SK-N-SH (cell line): ENCODE measurements around the gene LRP4. TPM values are rescaled to one million over a fixed set of nuclear protein-coding genes. Genes with fewer than 3 reads are reported as not detected.
A peak's percentile ranks its signal among the peaks of the same experiment; 100 is the strongest.

Source experiments
- CTCF ChIA-PET: fragments of 300-600, 350-600 bp; formaldehyde crosslinking; extraction: SDS; loops from one replicate; lab custom pipeline; 2021; lab: Yijun Ruan, JAX
- POLR2A ChIA-PET: fragments of 350-600 bp; sonication (Branson Sonifier 250); formaldehyde crosslinking; extraction: SDS; loops from one replicate; lab custom pipeline; 2020; ENCODE audit warnings: antibody characterized with exemption, inconsistent platforms; lab: Yijun Ruan, JAX
- DNase-seq: peaks from one replicate; pipeline ENCODE4 v3.0.0; 2012
- H2AFZ ChIP-seq: fragments of 200-600 bp; sonication (generic); 2 replicates; pipeline ENCODE4 v1.8.1; 2016; ENCODE audit warnings: antibody characterized with exemption, mild to moderate bottlenecking, low read depth
- H3F3A ChIP-seq: fragments of 200-600 bp; sonication (generic); replicated peaks from 2 replicates; pipeline ENCODE3; 2016; ENCODE audit warnings: antibody characterized with exemption, mild to moderate bottlenecking; ENCODE audit not compliant: insufficient read depth
- H3K27ac ChIP-seq, 2 experiments: fragments of 200-500 bp in 1 of 2; fragments of 200-600 bp in 1 of 2; sonication (Bioruptor generic) in 1 of 2; sonication (generic), shearing (Covaris generic) in 1 of 2; 2 replicates each; pipeline versions ENCODE4 v1.5.1 to v1.6.1; 2014 to 2016; ENCODE audit warnings: low read depth in 2 of 2, inconsistent platforms in 1 of 2, low read length in 1 of 2, mild to moderate bottlenecking in 1 of 2, mixed read lengths in 1 of 2
- H3K27me3 ChIP-seq: fragments of 200-600 bp; sonication (generic), shearing (Covaris generic); 2 replicates; pipeline ENCODE4 v1.6.1; 2016; ENCODE audit warnings: mixed run types; ENCODE audit not compliant: insufficient read depth
- H3K36me3 ChIP-seq, 2 experiments: fragments of 200-500 bp in 1 of 2; fragments of 200-600 bp in 1 of 2; sonication (Bioruptor generic) in 1 of 2; sonication (generic) in 1 of 2; replicated peaks in 1 of 2; 2 replicates each; pipeline versions ENCODE3 to v1.5.1; 2014 to 2016; ENCODE audit warnings: low read length in 1 of 2, mild to moderate bottlenecking in 1 of 2; ENCODE audit not compliant: insufficient read depth in 2 of 2, control insufficient read depth in 1 of 2
- H3K4me1 ChIP-seq, 2 experiments: fragments of 200-500 bp in 1 of 2; fragments of 200-600 bp in 1 of 2; sonication (Bioruptor generic) in 1 of 2; sonication (generic), shearing (Covaris generic) in 1 of 2; 2 replicates each; pipeline versions ENCODE4 v1.5.1 to v1.6.1; 2014 to 2016; ENCODE audit warnings: low read depth in 1 of 2, low read length in 1 of 2, mixed run types in 1 of 2; ENCODE audit not compliant: insufficient read depth in 2 of 2, control insufficient read depth in 1 of 2
- H3K4me2 ChIP-seq: fragments of 200-600 bp; sonication (generic), shearing (Covaris generic); 2 replicates; pipeline ENCODE4 v1.6.1; 2017; ENCODE audit warnings: mixed run types
- H3K4me3 ChIP-seq, 2 experiments: fragments of 200-500 bp in 1 of 2; fragments of 200-600 bp in 1 of 2; sonication (Bioruptor generic) in 1 of 2; sonication (generic), shearing (Covaris generic) in 1 of 2; 2 replicates each; pipeline versions ENCODE4 v1.5.1 to v1.8.1; 2014 to 2016; ENCODE audit warnings: low read depth in 2 of 2, inconsistent platforms in 1 of 2, low read length in 1 of 2, mild to moderate bottlenecking in 1 of 2, mixed read lengths in 1 of 2, moderate library complexity in 1 of 2
- H3K79me2 ChIP-seq: fragments of 200-600 bp; sonication (generic); 2 replicates; pipeline ENCODE4 v1.8.1; 2017; ENCODE audit warnings: mild to moderate bottlenecking; ENCODE audit not compliant: insufficient read depth
- H3K9ac ChIP-seq: fragments of 200-600 bp; sonication (generic); 2 replicates; pipeline ENCODE4 v1.6.1; 2017; ENCODE audit warnings: mixed run types
- H3K9me2 ChIP-seq: fragments of 200-600 bp; sonication (generic); 2 replicates; pipeline ENCODE4 v1.6.1; 2017; ENCODE audit warnings: mixed run types
- H3K9me3 ChIP-seq: fragments of 200-600 bp; sonication (generic); 2 replicates; pipeline ENCODE4 v1.6.1; 2017; ENCODE audit warnings: mixed run types, mild to moderate bottlenecking, moderate library complexity
- H4K20me1 ChIP-seq: fragments of 200-600 bp; sonication (generic); 2 replicates; pipeline ENCODE4 v1.6.1; 2017; ENCODE audit warnings: mild to moderate bottlenecking, mixed run types; ENCODE audit not compliant: insufficient read depth
- CTCF ChIP-seq: fragments of 200-600 bp; sonication (generic); IDR thresholded peaks from 2 replicates; pipeline ENCODE4 v1.6.1; 2017; ENCODE audit warnings: antibody characterized with exemption, mild to moderate bottlenecking, moderate library complexity
- ELF1 ChIP-seq: IDR thresholded peaks from 2 replicates; pipeline ENCODE4 v1.4.0; 2012
- FOXJ3 ChIP-seq: sonication (generic); formaldehyde crosslinking; IDR thresholded peaks from 2 replicates; pipeline ENCODE4 v1.5.1; 2020; ENCODE audit warnings: mild to moderate bottlenecking, missing genetic modification reagents
- IRF3 ChIP-seq: fragments of 150-350 bp; IDR thresholded peaks from 2 replicates; pipeline ENCODE4 v1.6.1; 2016; ENCODE audit warnings: mild to moderate bottlenecking, low read depth, low read length
- JUND ChIP-seq: IDR thresholded peaks from 2 replicates; pipeline ENCODE4 v1.4.0; 2012
- MAX ChIP-seq: IDR thresholded peaks from 2 replicates; pipeline ENCODE4 v1.4.0; 2012; ENCODE audit warnings: low read depth
- MXI1 ChIP-seq: IDR thresholded peaks from 2 replicates; pipeline ENCODE4 v1.6.1; 2012; ENCODE audit warnings: mild to moderate bottlenecking, low read depth, low read length, improper control_type of control experiment
- NFIC ChIP-seq: IDR thresholded peaks from 2 replicates; pipeline ENCODE4 v1.4.0; 2012; ENCODE audit warnings: borderline replicate concordance
- PBX3 ChIP-seq: IDR thresholded peaks from 2 replicates; pipeline ENCODE4; 2012
- POLR2AphosphoS5 ChIP-seq: IDR thresholded peaks from 2 replicates; pipeline ENCODE4 v1.6.1; 2012; ENCODE audit warnings: low read depth, low read length
- RAD21 ChIP-seq: IDR thresholded peaks from 2 replicates; pipeline ENCODE4 v1.6.1; 2012; ENCODE audit warnings: mild to moderate bottlenecking, low read length
- RCOR1 ChIP-seq: fragments of 150-350 bp; IDR thresholded peaks from 2 replicates; pipeline ENCODE4 v1.6.1; 2017; ENCODE audit warnings: antibody characterized with exemption, low read length
- RXRA ChIP-seq: IDR thresholded peaks from 2 replicates; pipeline ENCODE4 v1.4.0; 2012; ENCODE audit warnings: low read depth, mild to moderate bottlenecking, borderline replicate concordance
- SIN3A ChIP-seq: IDR thresholded peaks from 2 replicates; pipeline ENCODE4 v1.6.1; 2012; ENCODE audit warnings: low read depth, mild to moderate bottlenecking, low read length, moderate library complexity, borderline replicate concordance
- SMC3 ChIP-seq: IDR thresholded peaks from 2 replicates; pipeline ENCODE4 v1.6.1; 2012; ENCODE audit warnings: low read depth, low read length, improper control_type of control experiment
- TAF1 ChIP-seq: IDR thresholded peaks from 2 replicates; pipeline ENCODE4 v1.6.1; 2012; ENCODE audit warnings: low read depth, mild to moderate bottlenecking, low read length, moderate library complexity, borderline replicate concordance
- TCF12 ChIP-seq: IDR thresholded peaks from 2 replicates; pipeline ENCODE4 v1.4.0; 2012
- USF1 ChIP-seq: IDR thresholded peaks from 2 replicates; pipeline ENCODE4 v1.4.0; 2012; ENCODE audit warnings: low read depth, borderline replicate concordance
- ZBTB33 ChIP-seq: IDR thresholded peaks from 2 replicates; pipeline ENCODE4 v1.4.0; 2012; ENCODE audit warnings: low read depth, borderline replicate concordance
- WGBS: methylation state at CpG from one replicate; pipeline ENCODE4 v1.1.6; 2017; ENCODE audit warnings: low lambda C conversion rate; 5-methylcytosine and 5-hydroxymethylcytosine counted together
- polyA plus RNA-seq, 3 experiments: library from polyadenylated mRNA; depleted of rRNA; stranded (reverse); fragments of >200 nt; gene quantifications; 2 replicates each; pipeline ENCODE4 v1.2.3, GENCODE V29; 2012

LRP4 gene
- polyA plus RNA-seq, 1 of the 3 experiments (the other 2 are of a cell fraction) = 10.9 TPM

- TF ChIP-seq IRF3 (no peak), RCOR1 (no peak), PBX3 (no peak), ZBTB33 (no peak), SMC3 (no peak), MAX (no peak), USF1 (no peak), JUND (no peak), MXI1 (no peak)
Measured at GRCh38 chr11:46849631-46850030, 68.7 kb downstream of the LRP4 start (continued).

- Histone ChIP-seq H3K9me2 (no peaks in the 10 kb centered on the region), H3K4me3 (peak overlapping the region; percentile 72 to 92), H4K20me1 (peaks cover 20% of the 10 kb centered on the region; the same call in 1 of the 2 replicates), H3K9me3 (no peaks in the 10 kb centered on the region), H3K79me2 (peaks cover 46% of the 10 kb centered on the region), H2AFZ (peak overlapping the region; percentile 95), H3K4me1 (peaks cover 0 to 7% of the 10 kb centered on the region in 2 experiments; a peak in 2 of 4 replicates), H3K27ac (peak overlapping the region; percentile 7 to 23; a peak in 2 of 4 replicates), H3K27me3 (no peaks in the 10 kb centered on the region), H3K9ac (peak overlapping the region; percentile 84; the same call in 1 of the 2 replicates), H3K36me3 (peaks cover 0 to 4% of the 10 kb centered on the region in 2 experiments), H3F3A (peaks cover 6% of the 10 kb centered on the region), H3K4me2 (peak overlapping the region; percentile 95)
- TF ChIP-seq CTCF = no peak
- no peak for TF ChIP-seq POLR2AphosphoS5
- TF ChIP-seq SMC3 = no peak
- TF ChIP-seq TAF1 = no peak
- no peak for TF ChIP-seq SIN3A
- TF ChIP-seq RXRA = no peak
- no peak for TF ChIP-seq TCF12
- TF ChIP-seq PBX3 = no peak
- TF ChIP-seq RCOR1 = no peak; the same call in 1 of the 2 replicates
- TF ChIP-seq ELF1 = no peak
- no peak for TF ChIP-seq NFIC
- no peak for TF ChIP-seq FOXJ3
- no peak for TF ChIP-seq RAD21
- no peak for TF ChIP-seq ZBTB33
- no peak; the same call in 1 of the 2 replicates for TF ChIP-seq MXI1
- TF ChIP-seq USF1 = no peak
- CTCF ChIA-PET = interaction anchor here (2.6 kb wide), 1 partner anchor 307 kb away, joined by 10 read pairs; no protein-coding TSS in a partner anchor
- DNase-seq = no peak
- under 1% methylated on average over 6 of the region's 6 CpGs for WGBS
- POLR2A ChIA-PET = interaction anchor here (0.6 kb wide), 1 partner anchor 22 kb away, joined by 3 read pairs; no protein-coding TSS in a partner anchor
Measured at GRCh38 chr11:46846510-46846830, 71.9 kb downstream of the LRP4 start.
